ENCODE measurements around the gene TRAPPC1. TPM values are rescaled to one million over a fixed set of nuclear protein-coding genes. Genes with fewer than 3 reads are reported as not detected.

Gene TRAPPC1
- total RNA-seq, 1 experiment from 2014 or later: 99.7 TPM

DNA sequence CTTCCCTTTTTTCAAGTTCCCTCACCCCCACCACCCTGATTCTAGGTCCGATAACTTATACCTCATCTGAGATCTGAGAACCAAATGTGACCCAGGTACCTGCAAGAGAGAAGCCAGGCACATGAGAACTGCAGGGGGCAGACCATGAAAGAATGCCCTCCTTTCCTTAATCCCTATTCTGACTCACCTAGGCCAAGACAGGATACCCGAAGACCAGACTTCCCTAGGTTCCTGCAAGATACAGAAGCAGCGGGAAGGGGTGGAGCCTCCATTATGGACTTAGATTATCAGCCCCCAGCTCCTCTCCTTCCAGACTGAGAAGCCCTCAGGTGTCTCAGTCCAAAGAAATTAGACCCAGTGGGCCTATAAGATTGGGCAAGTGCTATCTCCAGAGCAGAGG, 4.2 kb downstream of the TRAPPC1 start:
- H3K27me3 Mint-ChIP-seq (ENCODE audit: low read depth): peaks cover 72% of the 10 kb centered on the region
- CTCF ChIA-PET: interaction anchor here (1.7 to 2.0 kb wide), 3 partner anchors 61 to 114 kb away, joined by 5 to 6 read pairs (median 5); no protein-coding TSS in a partner anchor
- H3K4me1 Mint-ChIP-seq: peaks cover 20% of the 10 kb centered on the region
- no peak overlapping the region; the same call in 1 of the 2 replicates for H3K4me3 Mint-ChIP-seq
- no peaks in the 10 kb centered on the region for H3K36me3 Mint-ChIP-seq
- DNase-seq (ENCODE audit: low spot score) (no peak), ATAC-seq (no peak)
- TF ChIP-seq NR1H2 (CRISPR knock-in tag; IDR thresholded peaks at IDR 0.05): no peak
- no peak for TF ChIP-seq RELA (CRISPR knock-in tag; IDR thresholded peaks at IDR 0.05; ENCODE audit: borderline replicate concordance)
- TF ChIP-seq CTCF (IDR thresholded peaks at IDR 0.05): no peak
- TF ChIP-seq TP53 (CRISPR knock-in tag; IDR thresholded peaks at IDR 0.05): no peak
- no peak for TF ChIP-seq MXD4 (CRISPR knock-in tag; IDR thresholded peaks at IDR 0.05; ENCODE audit: borderline replicate concordance)
- TF ChIP-seq GRHL2 (CRISPR knock-in tag; IDR thresholded peaks at IDR 0.05; ENCODE audit: insufficient replicate concordance, severe bottlenecking): no peak
- no peak for TF ChIP-seq ZSCAN18 (CRISPR knock-in tag; IDR thresholded peaks at IDR 0.05)
- no peak for TF ChIP-seq ETV6 (CRISPR knock-in tag; IDR thresholded peaks at IDR 0.05)
- no peak for TF ChIP-seq ZBTB43 (CRISPR knock-in tag; IDR thresholded peaks at IDR 0.05)
- TF ChIP-seq, protein P1, sequence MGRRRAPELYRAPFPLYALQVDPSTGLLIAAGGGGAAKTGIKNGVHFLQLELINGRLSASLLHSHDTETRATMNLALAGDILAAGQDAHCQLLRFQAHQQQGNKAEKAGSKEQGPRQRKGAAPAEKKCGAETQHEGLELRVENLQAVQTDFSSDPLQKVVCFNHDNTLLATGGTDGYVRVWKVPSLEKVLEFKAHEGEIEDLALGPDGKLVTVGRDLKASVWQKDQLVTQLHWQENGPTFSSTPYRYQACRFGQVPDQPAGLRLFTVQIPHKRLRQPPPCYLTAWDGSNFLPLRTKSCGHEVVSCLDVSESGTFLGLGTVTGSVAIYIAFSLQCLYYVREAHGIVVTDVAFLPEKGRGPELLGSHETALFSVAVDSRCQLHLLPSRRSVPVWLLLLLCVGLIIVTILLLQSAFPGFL (CRISPR knock-in tag; IDR thresholded peaks at IDR 0.05; ENCODE audit: borderline replicate concordance): no peak
- TF ChIP-seq ZNF219 (CRISPR knock-in tag; IDR thresholded peaks at IDR 0.05; ENCODE audit: borderline replicate concordance): no peak
- TF ChIP-seq, protein P2, sequence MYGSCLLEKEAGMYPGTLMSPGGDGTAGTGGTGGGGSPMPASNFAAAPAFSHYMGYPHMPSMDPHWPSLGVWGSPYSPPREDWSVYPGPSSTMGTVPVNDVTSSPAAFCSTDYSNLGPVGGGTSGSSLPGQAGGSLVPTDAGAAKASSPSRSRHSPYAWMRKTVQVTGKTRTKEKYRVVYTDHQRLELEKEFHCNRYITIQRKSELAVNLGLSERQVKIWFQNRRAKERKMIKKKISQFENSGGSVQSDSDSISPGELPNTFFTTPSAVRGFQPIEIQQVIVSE (CRISPR knock-in tag; IDR thresholded peaks at IDR 0.05; ENCODE audit: borderline replicate concordance): no peak
- TF ChIP-seq CREM (CRISPR knock-in tag; IDR thresholded peaks at IDR 0.05): no peak
- TF ChIP-seq SP1 (CRISPR knock-in tag; conservative IDR thresholded peaks at IDR 0.05): no peak
- no peaks in the 10 kb centered on the region for H3K9me3 Mint-ChIP-seq
- H3K27ac Mint-ChIP-seq: no peak overlapping the region
- POLR2A ChIA-PET: no interaction called here

DNA sequence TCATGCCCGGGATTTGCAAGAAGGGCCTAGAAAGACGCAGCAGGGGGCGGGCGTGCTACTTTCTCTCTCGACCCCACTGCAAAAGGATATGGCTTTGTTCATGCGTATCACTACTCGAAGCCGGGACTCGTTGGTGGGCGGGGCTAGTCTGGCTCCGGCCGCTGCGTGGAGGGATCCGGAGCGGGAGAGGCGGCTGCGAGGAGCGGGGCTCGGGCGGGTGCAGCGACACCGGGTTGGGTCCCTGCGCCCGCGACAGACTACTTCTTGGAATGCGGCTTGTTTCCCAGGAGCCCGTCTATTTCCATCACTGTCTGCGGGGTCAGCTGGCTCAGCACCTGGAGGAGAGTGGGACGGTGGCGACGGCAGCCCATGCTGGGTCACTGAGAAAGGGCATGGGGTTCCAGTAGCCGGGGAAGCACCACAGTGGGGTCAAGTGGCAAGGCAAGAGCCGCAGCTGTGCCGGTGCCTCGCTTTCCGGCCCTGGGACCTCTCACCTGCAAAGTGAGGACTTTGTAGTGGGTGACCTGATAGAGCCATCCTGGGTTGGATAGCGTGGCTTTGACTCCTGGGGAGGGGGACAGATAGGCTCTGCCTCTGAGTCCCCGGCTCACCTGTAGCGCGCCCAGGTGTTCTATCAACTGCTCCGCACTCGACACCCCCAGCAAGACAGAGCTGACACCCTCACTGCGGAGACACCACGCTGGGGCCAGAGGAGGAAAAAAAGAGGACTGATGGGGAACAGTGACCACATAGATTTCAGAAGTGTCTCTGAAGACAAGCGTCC, 8.7 kb downstream of the TRAPPC1 start:
- POLR2A ChIA-PET: no interaction called here
- H3K27me3 Mint-ChIP-seq (ENCODE audit: low read depth): peaks cover 94% of the 10 kb centered on the region
- H3K4me1 Mint-ChIP-seq: peaks cover 9% of the 10 kb centered on the region
- H3K9me3 Mint-ChIP-seq: 0 out of 2 replicates have a peak, but pooled peaks cover 3% of the 10 kb centered on the region
- no peaks in the 10 kb centered on the region for H3K36me3 Mint-ChIP-seq
- peak; percentile 92 for DNase-seq (ENCODE audit: low spot score)
- H3K27ac Mint-ChIP-seq: no peak overlapping the region
- peak overlapping the region; percentile 58 for H3K4me3 Mint-ChIP-seq
- CTCF ChIA-PET: interaction anchor here (0.8 to 1.8 kb wide), 4 partner anchors 10 to 135 kb away, joined by 3 to 7 read pairs (median 4); no protein-coding TSS in a partner anchor
- ATAC-seq: peak; percentile 84
- no peak; the same call in 1 of the 2 replicates for TF ChIP-seq CBFB (CRISPR knock-in tag; IDR thresholded peaks at IDR 0.05; ENCODE audit: low read depth)
- TF ChIP-seq PRDM15 (CRISPR knock-in tag; IDR thresholded peaks at IDR 0.05): 0 out of 2 replicates have a peak, but pooled peaks have one; percentile 27
- peak; percentile 77; the same call in 1 of the 2 replicates for TF ChIP-seq SP1 (CRISPR knock-in tag; conservative IDR thresholded peaks at IDR 0.05)
- TF ChIP-seq USF1 (CRISPR knock-in tag; IDR thresholded peaks at IDR 0.05): no peak; the same call in 1 of the 2 replicates
- TF ChIP-seq ZSCAN18 (CRISPR knock-in tag; IDR thresholded peaks at IDR 0.05): no peak
- TF ChIP-seq NR3C1 (CRISPR knock-in tag; conservative IDR thresholded peaks at IDR 0.05; ENCODE audit: low read depth): no peak
- peak; percentile 77 for TF ChIP-seq FOXK1 (CRISPR knock-in tag; IDR thresholded peaks at IDR 0.05)
